Stimulated activated CD4-positive, alpha-beta T cell treated with anti-CD3 and anti-CD28 coated beads, TNF-alpha, amount 100 ng/mL, for 48 hours (primary cell): ENCODE measurements around the gene HEATR5A.
"Not testable (repeated sequence)": the region's sequence is repeated elsewhere in the genome, so short reads cannot be mapped to it uniquely, and the experiment has no call there.

ENCODE experiments used
- DNase-seq, 3 donors: peaks; one replicate each; pipeline ENCODE4 v3.0.0-alpha.2; 2020; ENCODE audit warnings: low read depth in 3 of 3

Gene HEATR5A

DNA sequence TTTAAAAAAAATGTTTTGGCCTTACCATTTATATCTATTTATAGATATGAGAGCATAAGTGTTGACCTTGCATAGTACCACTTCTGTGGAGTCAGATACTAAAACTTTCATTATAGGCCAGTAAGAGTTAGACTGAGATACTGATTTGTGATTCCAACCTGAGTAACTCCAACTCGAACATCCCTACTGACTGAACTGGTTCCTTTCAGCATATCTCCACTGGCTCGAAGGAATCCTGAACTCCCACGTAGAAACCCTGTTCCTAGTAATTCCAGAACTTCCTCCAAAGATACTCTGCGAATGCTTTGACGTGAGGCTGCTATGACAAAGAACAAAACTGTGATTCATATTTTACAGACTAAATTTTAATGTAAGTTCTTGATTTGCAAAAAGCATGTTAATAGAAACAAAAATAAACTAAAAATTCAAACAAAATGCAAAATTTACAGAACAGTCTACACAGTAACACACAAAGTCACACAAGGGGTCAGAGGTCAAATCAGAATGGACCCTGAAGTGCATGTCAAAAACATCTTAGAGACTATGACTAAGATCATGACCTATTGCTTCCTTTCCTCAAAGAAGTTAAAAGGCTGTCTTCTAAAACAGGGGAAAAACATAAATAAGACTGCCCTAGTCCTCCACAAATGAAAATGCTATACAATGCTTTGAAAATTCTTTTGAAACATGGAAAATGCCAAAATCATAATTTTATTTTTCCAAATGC lies 31.5 kb downstream of the HEATR5A start:
- peak; percentile 3 to 15 (median 4) for DNase-seq

DNA sequence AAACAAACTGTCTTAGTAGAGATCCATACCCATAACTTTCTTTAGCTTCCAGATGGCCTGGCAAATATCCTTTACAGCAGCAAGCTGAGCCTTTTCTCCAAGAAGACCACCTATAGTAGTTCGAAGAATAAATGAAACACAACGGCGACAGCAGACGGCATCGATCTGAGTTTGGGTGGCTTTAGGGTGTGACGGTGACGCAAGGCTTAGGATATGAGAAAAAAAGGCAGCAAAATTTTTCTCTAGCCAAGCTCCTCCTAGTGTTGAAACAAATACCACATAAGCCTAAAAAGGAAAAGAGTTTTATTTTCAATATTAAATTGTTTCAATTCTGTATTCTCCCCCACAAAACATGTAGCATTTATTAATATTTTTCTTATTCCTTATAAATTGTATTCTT lies 33.3 kb downstream of the HEATR5A start:
- no peak for DNase-seq

DNA sequence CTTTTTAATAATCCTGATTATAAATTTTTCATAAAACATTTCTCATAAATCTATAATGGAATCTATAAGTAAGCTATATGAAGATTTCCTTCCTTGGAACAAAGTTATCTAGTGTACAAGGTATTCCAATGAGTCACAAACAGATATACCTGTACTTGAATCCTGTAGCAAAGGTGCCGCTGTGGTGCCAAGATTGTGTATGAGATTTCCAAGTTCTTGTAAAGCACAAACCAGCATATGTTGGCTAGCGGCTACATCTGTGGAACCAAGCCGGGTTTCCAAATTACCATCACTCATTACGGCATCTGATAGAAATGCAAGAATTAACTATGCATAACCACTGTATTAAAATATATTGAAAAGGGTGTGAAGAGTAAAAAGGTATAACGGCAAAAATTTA lies 34.1 kb downstream of the HEATR5A start:
- DNase-seq, result no peak

DNA sequence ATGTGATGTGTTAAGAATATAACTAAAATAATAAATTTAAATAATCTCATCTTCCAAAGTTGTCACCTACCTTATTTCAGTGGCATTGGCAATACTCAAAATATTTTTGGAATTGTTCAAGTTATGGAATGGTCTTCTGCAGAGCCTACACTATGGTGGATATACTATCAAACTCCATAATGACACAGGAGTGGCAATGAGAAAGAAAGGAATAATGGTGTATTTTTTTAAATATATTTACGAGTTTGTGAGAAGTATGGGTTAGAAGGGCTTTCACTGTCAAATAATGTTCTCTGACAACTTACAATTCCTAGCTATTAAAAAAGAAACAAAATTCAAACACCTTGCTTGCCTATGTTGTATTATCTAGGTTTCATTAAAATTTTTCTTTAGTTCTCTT lies 38.1 kb downstream of the HEATR5A start:
- no peak for DNase-seq

DNA sequence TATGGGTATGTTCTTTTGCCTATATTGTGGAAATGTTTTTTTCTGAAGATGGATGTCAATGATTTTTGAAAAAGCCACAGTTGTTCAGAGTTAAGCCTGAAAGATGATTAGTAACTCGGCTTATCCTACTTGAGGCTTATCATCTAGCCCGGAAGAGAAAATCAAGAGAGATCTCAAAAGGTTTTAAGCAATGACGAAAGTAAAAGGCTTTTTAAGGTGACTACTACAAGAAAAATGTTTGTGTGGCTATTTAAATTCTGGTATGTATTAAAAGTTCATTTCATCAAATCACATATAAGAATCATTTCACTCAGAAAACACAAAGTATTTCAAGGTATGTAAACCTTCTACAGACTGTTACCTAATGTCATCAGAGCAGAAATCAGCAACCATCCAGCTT lies 40.2 kb downstream of the HEATR5A start:
- no peak for DNase-seq

DNA sequence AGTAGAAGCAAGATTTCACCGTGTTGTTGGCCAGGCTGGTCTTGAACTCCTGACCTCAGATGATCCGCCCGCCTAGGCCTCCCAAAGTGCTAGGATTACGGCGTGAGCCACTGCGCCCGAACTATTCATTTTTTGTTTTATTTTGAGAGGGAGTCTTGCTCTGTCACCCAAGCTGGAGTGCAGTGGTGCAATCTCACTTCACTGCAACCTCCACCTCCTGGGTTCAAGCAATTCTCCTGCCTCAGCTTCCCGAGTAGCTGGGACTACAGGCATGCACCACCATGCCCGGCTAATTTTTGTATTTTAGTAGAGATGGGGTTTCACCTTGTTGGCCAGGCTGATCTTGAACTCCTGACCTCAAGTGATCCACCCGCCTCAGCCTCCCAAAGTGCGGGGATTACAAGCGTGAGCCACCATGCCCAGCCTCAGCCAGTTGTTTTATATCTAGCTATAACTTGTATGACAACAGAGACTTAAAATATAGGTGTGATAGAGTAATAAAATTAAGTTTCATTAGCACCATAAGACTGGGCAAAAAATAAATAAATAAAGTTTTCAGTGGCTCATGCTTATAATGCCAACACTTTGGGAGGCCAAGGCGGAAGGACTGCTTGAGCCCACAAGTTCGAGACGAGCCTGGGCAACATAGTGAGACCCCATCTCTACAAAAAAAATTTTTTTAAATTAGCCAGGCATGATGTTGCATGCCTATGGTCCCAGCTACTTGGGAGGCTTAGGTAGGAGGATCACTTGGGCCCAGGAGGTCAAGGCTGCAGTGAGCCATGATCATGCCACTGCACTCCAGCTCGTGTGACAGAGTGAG lies 41.0 kb downstream of the HEATR5A start:
- not testable (repeated sequence) for DNase-seq

DNA sequence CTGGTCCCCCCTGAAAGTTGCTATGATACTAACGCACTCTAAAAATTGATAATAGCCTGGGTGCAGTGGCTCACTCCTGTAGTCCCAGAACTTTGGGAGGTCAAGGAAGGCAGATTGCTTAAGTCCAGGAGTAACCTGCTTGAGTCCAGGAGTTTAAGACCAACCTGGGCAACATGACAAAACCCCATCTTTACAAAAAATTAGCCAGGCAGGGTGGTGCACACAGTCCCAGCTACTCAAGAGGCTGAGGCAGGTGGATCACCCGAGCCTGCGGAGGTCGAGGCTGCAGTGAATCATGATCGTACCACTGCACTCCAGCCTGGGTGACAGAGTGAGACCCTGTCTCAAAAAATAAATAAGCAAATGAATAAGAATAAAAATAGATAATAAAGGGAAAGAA lies 42.9 kb downstream of the HEATR5A start:
- no peak for DNase-seq

DNA sequence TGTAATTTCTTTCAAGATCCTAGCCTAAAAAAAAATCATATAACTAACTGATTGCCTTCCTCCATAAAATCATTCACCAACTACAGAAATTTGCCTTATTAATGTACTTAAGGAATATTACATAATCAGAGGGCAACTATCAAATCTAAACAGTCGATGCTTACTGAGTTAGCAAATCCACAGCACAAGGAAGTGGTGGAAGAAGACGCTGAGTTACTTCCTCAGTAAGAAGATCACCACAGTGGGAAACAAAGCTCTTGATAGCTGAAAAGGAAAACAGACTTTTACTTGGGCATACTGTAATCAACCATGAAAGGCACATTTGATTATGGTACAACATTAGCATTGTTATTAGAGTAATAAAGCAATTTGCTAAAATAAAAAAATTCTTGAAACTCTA lies 48.7 kb downstream of the HEATR5A start:
- no peak for DNase-seq

DNA sequence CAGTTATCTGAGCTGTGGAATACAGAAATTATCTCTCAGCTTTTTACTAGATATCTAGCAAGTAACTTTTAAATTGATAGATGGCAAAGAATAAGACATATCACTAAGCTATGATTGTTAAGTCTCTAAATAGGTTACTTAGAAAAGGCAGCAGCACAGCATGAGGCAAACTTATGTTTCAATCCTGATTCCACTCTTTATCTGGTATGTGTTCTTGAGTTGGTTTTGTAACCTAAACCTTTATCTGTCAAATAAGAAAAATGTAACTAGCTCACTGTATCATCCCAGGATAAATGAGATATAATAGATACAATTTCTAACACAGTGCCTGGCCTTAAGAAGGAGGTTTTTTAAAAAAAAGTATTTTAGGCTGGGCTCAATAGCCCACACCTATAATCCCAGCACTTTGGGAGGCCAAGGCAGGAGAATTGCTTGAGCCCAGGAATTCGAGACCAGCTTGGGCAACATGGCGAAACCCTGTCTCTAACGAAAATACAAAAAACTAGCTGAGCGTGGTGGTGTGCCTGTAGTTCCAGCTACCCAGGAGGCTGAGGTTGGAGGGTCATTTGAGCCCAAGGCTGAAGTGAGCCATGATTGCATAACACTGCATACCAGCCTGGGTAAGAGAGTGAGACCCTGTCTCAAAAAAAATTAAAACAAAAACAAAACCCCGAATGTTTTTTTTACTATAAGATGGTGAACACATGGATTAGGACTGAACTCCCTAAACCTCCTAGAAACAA lies 56.8 kb downstream of the HEATR5A start:
- no peak for DNase-seq

DNA sequence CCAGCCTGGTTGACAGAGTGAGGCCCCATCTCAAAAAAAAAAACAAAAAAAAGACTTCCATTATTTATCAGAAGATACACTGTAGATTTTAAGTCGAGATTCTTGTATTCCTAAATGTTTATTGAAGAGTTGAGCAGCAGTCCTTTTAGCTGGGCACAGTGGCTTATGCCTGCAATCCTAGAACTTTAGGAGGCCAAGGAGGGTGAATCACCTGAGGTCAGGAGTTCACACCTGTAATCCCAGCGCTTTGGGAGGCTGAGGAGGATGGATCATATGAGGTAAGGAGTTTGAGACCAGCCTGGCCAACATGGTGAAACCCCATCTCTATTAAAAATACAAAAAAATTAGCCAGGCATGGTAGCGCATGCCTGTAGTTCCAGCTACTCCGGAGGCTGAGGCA lies 57.6 kb downstream of the HEATR5A start:
- DNase-seq, result no peak

DNA sequence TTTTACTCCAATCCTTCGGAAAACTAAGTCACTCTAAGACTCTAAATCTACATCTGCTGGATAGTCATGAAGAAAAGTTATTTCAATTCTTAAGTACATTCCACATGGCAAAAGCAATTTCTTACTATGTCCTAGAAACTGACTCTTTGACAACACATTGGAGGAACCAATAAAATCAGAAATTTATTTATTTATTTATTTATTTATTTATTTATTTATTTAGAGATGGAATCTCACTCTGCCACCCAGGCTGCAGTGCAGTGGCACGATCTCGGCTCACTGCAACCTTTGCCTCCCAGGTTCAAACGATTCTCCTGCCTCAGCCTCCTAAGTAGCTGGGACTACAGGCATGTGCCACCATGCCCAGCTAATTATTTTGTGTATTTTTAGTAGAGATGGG lies 58.6 kb downstream of the HEATR5A start:
- not testable (repeated sequence) for DNase-seq

DNA sequence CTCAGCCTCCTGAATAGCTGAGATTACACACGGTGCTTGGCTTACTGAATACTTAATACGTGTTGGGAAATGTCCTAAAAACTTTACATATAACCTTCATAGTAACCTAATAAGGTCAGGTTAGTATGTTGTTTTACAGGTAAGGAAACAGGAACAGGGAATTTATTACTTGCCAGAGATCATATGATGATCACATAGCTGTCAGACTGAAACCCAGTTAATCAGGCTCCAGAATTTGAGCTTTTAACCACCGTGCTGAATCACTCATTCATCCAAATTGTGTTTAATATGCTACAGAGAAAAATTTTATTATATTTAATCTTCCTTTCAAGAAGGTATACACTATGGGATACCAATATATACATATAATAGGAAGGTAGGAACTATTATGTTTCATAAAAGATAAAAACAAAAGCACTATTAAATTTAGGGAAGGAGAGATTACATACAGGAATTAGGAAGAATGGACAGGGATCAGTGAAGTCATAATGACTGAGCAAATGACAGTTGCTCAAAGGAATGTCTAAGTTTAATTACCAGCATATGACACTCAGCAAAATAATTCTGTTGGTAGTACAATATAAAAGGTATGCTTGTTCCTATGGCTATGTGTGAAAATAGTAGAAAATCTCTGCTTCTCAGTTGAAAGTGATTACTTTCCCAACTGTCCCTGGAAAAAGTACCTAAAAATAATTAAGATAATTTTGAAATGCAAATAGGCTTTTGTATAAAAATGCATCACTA lies 59.3 kb downstream of the HEATR5A start:
- DNase-seq, result no peak

DNA sequence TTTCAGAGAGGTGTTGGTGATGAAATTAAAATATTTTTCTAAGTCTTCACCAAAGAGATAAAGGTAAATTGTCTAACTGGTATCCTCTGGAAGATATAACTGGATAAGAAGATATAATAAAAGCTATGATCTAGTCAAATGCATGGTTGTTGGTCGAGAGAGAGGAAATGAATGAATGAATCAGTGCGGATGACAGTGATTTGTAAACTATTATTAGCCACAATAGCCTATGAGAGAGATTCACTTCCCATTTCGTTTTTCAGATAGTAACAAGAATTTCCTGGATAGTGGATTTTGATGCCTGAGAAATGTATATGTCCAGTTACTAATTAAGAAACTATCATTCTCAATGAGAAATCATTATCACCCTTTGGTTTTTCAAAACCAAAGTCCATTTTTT lies 63.1 kb downstream of the HEATR5A start:
- DNase-seq, result no peak

DNA sequence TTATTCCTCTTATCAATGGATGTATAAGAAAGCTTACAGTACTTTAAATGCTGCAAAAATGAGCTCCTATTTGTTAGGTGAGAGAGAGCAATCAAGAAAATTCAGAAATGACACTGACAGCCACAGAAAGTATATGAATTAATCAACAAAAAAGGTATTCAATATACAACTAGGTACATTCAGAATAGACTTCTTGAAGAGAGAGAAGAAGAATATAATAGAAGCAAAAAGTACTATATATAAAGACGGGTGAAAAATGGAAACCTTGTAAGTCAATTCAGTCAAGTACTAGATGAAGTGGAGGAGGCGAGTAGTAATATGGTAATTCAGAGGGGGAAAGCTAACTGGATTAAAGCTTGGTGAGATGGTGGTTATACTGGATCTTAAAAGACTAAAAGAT lies 74.3 kb downstream of the HEATR5A start:
- DNase-seq, result no peak

DNA sequence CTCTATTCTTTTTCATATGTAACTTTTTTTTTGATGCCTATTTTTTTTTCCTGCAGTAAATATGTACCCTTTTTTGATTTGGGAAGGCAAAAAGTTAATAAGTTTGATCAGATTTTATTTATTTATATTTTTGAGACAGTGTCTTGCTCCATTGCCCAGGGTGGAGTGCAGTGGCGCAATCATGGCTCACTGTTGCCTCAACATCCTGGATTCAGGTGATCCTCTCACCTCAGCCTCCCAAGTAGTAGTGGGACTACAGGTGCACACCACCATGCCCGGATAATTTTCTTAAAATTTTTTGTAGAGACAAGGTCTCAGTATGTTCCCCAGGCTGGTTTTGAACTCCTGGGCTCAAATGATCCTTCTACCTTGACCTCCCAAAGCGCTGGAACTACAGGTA lies 79.1 kb downstream of the HEATR5A start:
- DNase-seq, result no peak

DNA sequence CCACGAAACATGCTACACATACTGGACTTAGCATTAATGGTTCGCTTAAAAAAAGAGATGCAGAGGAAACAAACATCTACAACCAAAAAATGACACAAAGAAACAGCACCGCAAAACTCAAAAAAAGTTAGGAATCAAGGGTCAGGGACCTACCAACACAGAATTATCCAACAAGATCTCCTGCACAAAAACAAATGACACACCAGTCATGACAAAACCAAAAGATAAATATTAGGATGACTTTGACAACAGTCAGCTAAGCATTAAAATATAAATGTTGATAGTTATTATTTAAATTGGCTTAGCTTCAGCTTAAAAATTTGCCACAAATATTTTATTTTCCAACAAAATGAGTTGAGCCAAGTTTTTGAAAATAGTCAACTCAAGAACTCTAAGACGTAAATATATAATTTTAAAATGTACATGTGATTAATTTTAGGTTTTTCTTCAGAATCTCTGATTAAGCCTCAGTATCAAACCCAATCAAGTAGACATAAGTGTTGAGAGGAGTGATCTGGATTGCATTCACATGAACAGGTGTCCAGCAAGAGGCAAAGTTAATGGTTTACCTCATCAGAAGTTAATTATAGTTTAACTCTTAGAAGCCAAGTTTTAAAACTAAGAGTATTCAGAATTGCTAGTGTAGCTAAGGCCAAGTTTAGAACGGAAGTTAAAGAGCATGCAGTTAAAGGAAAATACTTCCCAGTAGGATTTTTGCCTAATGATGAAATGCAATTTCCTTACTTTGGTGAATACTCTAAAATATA lies 79.9 kb downstream of the HEATR5A start:
- DNase-seq, result no peak

DNA sequence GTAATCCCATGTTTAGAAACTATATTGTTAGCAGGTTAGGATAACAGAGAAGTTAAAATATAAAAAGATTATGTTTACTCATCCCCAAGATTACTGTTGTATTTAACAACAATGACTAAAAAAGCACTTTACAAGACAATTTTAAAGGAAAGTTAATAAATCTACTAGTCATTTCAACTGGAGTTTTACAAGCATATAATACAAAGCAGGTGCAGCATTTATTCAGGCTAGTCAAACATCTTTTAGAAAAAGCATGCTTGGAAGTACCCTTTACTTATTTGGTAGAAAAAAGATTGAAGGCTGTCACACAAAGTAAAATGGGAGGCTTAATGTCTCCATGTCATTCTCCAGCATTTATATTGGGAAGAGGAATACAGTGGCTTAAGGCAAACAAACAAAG lies 80.6 kb downstream of the HEATR5A start:
- no peak for DNase-seq

DNA sequence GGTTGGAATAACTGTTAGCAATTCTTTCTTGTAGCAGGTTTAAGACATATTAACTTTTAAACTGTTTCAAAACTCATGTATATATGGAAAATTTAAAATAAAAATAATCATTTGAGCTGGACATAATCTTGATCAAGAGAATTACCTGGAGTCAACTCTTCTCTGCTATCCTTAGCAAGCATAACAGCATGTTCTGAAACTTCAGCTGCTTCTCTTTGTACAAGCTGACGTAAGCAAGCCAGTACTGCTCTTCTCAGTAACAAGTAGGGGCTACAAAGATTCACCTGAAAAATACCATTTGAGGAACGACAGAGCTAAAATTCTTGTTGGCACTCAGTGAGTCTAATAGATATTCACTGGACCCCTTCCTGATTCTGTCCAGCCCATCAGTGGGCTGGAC lies 83.0 kb downstream of the HEATR5A start:
- DNase-seq, result no peak

DNA sequence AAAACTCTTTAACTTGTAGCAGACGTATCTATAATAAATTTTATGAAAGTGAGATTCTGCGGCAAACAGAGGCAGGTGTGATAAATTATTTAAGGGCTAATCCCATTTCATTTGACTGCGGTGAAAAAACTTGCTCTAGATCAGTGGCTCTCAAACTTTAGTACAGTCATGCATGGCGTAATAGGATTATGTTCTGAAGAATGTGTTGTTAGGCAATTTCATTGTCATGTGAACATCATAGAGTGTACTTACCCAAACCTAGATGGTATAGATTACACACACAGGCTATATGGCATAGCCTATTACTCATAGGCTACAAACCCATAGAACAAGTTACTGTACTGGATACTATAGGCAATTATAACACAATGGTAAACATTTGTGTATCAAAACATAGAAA lies 83.7 kb downstream of the HEATR5A start:
- DNase-seq, result no peak

DNA sequence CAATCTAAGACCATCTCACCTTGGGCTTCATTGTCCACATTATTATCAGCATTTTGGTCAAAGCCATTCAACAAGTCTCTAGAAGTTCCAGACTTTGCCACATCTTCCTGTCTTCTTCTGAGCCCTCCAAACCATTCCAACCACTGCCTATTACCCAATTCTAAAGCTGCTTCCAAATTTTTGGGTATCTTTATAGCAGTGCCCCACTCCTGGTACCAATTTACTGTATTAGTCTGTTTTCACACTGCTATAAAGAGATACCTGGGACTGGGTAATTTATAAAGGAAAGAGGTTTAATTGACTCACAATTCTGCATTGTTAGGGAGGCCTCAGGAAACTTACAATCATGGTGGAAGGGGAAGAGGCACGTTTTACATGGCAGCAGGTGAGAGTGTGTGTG lies 89.0 kb downstream of the HEATR5A start:
- not testable (repeated sequence) for DNase-seq

DNA sequence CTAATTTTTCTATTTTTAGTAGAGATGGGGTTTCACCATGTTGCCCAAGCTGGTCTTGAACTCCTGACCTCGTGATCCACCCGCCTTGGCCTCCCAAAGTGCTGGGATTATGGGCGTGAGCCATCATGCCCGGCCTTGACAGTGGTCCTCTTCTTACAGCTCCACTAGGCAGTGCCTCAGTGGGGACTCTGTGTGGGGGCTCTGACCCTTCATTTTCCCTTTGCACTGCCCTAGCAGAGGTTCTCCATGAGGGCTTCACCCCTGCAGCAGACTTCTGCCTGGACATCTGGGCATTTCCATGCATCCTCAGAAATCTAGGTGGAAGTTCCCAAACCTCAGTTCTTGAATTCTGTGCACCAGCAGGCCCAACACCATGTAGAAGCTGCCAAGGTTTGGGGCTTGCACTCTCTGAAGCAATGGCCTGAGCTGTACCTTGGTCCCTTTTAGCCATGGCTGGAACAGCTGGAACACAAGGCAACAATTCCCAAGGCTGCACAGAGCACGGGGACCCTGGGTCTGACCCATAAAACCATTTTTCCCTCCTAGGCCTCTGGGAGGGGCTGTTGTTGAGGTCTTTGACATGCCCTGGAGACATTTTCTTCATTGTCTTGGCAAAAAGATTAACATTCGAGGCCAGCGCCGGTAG lies 90.4 kb downstream of the HEATR5A start:
- DNase-seq, result not testable (repeated sequence)
